DOHH2 (cell line): Measurements from ENCODE around the gene EIF4A3.

Experiments
- H3F3A ChIP-seq: fragments of 200-600 bp; sonication (generic), shearing (Covaris generic); 2 replicates; pipeline ENCODE4 v1.6.0; 2016; ENCODE audit warnings: antibody characterized with exemption, mild to moderate bottlenecking; ENCODE audit not compliant: control insufficient read depth, insufficient read depth
- H3K27ac ChIP-seq: fragments of 200-600 bp; sonication (generic); 2 replicates; pipeline ENCODE4 v1.5.1; 2014; ENCODE audit warnings: low read depth, mild to moderate bottlenecking, low read length, moderate library complexity
- H3K27me3 ChIP-seq: fragments of 200-600 bp; sonication (generic); 2 replicates; pipeline ENCODE4 v1.6.1; 2014; ENCODE audit warnings: mild to moderate bottlenecking, low read length, mixed read lengths; ENCODE audit not compliant: control insufficient read depth
- H3K36me3 ChIP-seq: fragments of 200-600 bp; sonication (generic); 2 replicates; pipeline ENCODE4 v1.6.1; 2014; ENCODE audit warnings: mild to moderate bottlenecking, low read length, moderate library complexity, mixed read lengths; ENCODE audit not compliant: control insufficient read depth
- H3K4me1 ChIP-seq: fragments of 200-600 bp; sonication (generic); 2 replicates; pipeline ENCODE4 v1.6.1; 2014; ENCODE audit warnings: mild to moderate bottlenecking, low read length, mixed read lengths; ENCODE audit not compliant: control insufficient read depth
- H3K4me2 ChIP-seq: fragments of 200-600 bp; sonication (generic); 2 replicates; pipeline ENCODE4 v1.6.0; 2014; ENCODE audit warnings: mild to moderate bottlenecking, low read length, moderate library complexity
- H3K4me3 ChIP-seq: fragments of 200-600 bp; sonication (generic); 2 replicates; pipeline ENCODE4 v1.5.1; 2014; ENCODE audit warnings: mild to moderate bottlenecking, low read length, mixed read lengths
- H3K79me2 ChIP-seq: fragments of 200-600 bp; sonication (generic); 2 replicates; pipeline ENCODE4 v1.6.1; 2014; ENCODE audit warnings: mild to moderate bottlenecking, low read length, mixed read lengths; ENCODE audit not compliant: control insufficient read depth
- H3K9me2 ChIP-seq: fragments of 200-600 bp; sonication (generic); replicated peaks from 2 replicates; pipeline ENCODE4 v1.6.1; 2014; ENCODE audit warnings: mild to moderate bottlenecking, low read length, mixed read lengths; ENCODE audit not compliant: control insufficient read depth
- H3K9me3 ChIP-seq: fragments of 200-600 bp; sonication (generic); 2 replicates; pipeline ENCODE4 v1.6.1; 2014; ENCODE audit warnings: antibody characterized with exemption, low read length, mixed read lengths; ENCODE audit not compliant: control insufficient read depth, insufficient read depth
- H4K20me1 ChIP-seq: fragments of 200-600 bp; sonication (generic); 2 replicates; pipeline ENCODE4 v1.6.0; 2014; ENCODE audit warnings: low read depth, mild to moderate bottlenecking, antibody characterized with exemption, low read length, moderate library complexity; ENCODE audit not compliant: control insufficient read depth, insufficient read depth
- CTCF ChIP-seq: fragments of 200-600 bp; sonication (generic); IDR thresholded peaks from one replicate; pipeline ENCODE4 v1.5.1; 2014; ENCODE audit warnings: antibody characterized with exemption, mild to moderate bottlenecking, low read depth, low read length; ENCODE audit not compliant: poor library complexity, severe bottlenecking
- EZH2phosphoT487 ChIP-seq: fragments of 200-600 bp; sonication (generic); IDR thresholded peaks from 2 replicates; pipeline ENCODE4 v1.6.1; 2017; ENCODE audit warnings: borderline replicate concordance, mild to moderate bottlenecking, antibody characterized with exemption, low read length, moderate library complexity, mixed read lengths

EIF4A3 gene

DNA sequence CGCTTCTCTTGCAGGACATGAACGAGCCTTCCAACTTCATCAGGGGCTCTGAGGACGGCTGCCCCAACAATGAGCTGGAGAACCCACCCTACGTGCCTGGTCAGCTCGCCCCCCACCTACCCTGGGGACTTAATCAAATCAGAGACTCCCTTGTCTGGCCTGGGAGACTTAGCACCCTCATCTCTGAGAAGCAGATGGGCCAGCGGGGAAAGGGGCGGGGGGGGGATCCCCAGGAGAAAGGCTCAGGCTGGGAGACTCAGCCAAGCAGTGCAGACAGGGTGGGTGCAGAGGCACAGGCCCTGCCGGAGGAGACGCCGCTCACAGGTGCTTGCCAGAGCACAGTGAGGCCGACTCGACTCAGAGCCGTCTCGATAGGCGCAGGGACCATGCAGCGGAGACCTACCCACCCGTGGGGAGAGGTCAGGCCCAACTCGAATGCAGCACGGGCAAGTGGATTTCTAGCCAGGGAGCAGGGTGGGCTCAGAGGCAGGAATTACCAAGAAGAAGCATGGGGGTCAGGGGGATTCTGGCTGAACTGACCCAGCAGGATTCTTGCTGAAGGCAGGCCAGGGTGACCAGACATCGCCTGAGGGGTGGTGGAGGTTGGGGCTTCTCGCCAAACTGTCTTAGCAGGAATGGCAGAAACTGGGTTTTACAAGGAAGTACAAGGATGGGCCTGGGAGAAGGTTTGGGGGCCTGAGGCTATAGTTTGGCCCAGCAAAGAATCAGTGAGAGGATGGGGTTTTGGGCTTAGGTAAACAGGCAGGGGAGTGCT, 35.8 kb downstream of the EIF4A3 start:
- no peak overlapping the region for H3K4me3 ChIP-seq
- H3K4me1 ChIP-seq = peaks cover 24% of the 10 kb centered on the region
- H3K4me2 ChIP-seq = no peak overlapping the region
- H3K27ac ChIP-seq = no peak overlapping the region
- H3K79me2 ChIP-seq = no peaks in the 10 kb centered on the region
- H3K27me3 ChIP-seq = peaks cover 5% of the 10 kb centered on the region
- no peak for TF ChIP-seq EZH2phosphoT487
- TF ChIP-seq CTCF = no peak
- H3K9me3 ChIP-seq = no peaks in the 10 kb centered on the region
- no peaks in the 10 kb centered on the region for H4K20me1 ChIP-seq
- H3F3A ChIP-seq = peaks cover 10% of the 10 kb centered on the region; the same call in 1 of the 2 replicates
- H3K9me2 ChIP-seq = no peaks in the 10 kb centered on the region
- no peaks in the 10 kb centered on the region for H3K36me3 ChIP-seq

DNA sequence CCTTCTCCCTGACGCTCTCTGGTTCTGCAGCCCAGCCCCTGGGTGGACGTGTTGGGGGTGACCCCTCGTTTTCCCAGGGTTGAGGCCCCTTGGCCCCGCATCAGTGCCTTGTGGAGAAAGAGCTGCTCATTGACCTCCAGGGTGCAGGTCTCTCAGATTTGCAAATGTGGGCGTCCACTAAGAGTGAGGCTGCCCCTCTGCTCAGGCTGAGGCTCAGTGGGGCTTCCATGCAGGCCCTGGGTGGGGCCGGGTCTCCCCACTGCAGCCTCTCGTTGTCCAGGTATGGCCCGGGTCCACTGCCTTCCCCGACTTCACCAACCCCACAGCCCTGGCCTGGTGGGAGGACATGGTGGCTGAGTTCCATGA, 36.5 kb downstream of the EIF4A3 start:
- TF ChIP-seq EZH2phosphoT487 (no peak), CTCF (no peak)
- no peak overlapping the region for H3K4me2 ChIP-seq
- H3K9me3 ChIP-seq = no peaks in the 10 kb centered on the region
- no peaks in the 10 kb centered on the region for H3K9me2 ChIP-seq
- no peaks in the 10 kb centered on the region for H4K20me1 ChIP-seq
- peaks cover 26% of the 10 kb centered on the region for H3K4me1 ChIP-seq
- H3K27me3 ChIP-seq = peaks cover 5% of the 10 kb centered on the region
- no peaks in the 10 kb centered on the region for H3K36me3 ChIP-seq
- H3F3A ChIP-seq = peaks cover 10% of the 10 kb centered on the region; the same call in 1 of the 2 replicates
- H3K27ac ChIP-seq = no peak overlapping the region
- no peak overlapping the region for H3K4me3 ChIP-seq
- no peaks in the 10 kb centered on the region for H3K79me2 ChIP-seq

DNA sequence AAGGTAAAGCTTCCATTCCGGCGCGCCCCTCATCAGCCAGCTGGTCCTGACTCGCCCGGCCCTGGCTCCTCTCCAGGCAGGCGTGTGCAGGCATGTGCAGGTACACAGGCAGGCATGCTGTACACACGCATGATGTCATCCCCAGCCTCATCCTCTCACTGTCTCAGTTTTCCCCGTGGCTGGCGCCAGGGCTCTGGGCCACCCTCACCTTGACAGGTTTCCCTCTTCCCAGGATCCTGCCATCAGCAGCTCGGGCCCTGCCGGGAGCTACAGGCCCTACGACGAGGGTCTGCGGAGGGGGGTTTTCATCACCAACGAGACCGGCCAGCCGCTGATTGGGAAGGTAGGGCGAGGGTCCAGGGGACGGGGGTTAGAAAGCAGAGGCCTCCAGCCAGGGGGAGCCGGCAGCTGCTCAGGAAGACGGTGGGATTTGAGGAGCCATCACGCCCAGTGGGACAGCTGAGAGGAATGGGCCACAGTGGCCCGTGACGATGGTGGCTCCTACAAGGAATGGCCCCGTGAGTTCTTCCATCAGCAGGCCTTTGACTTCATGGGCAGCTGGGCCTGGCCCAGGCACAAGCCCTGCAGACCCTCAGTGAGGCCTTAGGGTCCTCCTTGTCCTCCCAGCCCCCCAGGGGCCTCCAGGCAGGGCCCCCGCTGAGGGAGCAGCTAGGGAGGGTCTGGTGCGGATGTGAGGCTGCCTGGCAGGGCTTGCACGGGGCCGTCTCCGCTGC, 37.0 kb downstream of the EIF4A3 start:
- Histone ChIP-seq H3K36me3 (no peaks in the 10 kb centered on the region), H3K4me1 (peaks cover 26% of the 10 kb centered on the region), H3K9me3 (no peaks in the 10 kb centered on the region), H3K9me2 (no peaks in the 10 kb centered on the region), H3K4me3 (no peak overlapping the region), H3K79me2 (no peaks in the 10 kb centered on the region), H3F3A (peaks cover 10% of the 10 kb centered on the region; the same call in 1 of the 2 replicates), H3K27me3 (peaks cover 5% of the 10 kb centered on the region), H3K27ac (no peak overlapping the region), H3K4me2 (no peak overlapping the region), H4K20me1 (no peaks in the 10 kb centered on the region)
- TF ChIP-seq EZH2phosphoT487 (no peak), CTCF (no peak)
